Loucy (cell line): ENCODE measurements around the gene SLC37A4.

ENCODE experiments used
- CTCF ChIP-seq: fragments of 200-600 bp; sonication (generic); conservative IDR thresholded peaks from 2 replicates; pipeline ENCODE4 v1.5.1; 2014; ENCODE audit warnings: mild to moderate bottlenecking, antibody characterized with exemption, low read length
- EZH2phosphoT487 ChIP-seq: fragments of 200-600 bp; IDR thresholded peaks from 2 replicates; pipeline ENCODE4 v1.6.1; 2018; ENCODE audit warnings: antibody characterized with exemption, mild to moderate bottlenecking, moderate library complexity, borderline replicate concordance

DNA sequence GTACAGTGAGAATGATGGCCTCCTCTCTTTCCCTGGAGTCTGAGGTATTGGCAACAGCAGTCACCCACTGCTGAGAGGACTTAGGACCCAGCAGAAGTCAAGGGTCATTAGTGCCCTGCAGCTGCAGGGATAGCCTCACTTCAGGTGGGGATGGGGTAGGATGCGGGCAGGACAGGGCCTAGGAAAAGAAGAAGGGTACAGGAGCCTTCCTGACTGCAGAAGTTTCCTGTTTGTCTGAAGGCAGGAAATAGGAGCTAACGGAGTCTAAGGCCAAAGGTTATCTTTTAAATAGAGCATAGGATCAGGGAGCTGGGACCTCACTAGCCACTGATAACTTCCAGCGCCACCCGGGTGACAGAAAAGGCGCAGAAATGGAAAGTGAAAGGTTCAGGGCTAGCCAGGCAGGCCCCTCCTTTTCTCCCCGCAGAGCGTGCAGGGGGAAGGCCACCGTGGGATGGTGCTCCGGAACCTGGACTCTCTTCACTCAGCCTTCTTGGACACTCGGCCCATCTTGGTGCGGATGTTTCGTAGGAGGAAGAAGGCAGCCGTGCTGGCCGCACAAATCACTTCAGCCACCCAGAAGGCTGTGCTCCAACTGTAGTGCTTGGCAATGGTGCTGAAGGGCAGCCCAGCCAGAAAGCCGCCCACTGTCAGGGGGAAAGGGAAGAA is 6.1 kb downstream of the SLC37A4 start:
- TF ChIP-seq CTCF (no peak), EZH2phosphoT487 (no peak)
